Measurements from ENCODE around the gene PADI4. TPM values are rescaled to one million over a fixed set of nuclear protein-coding genes. Genes with fewer than 3 reads are reported as not detected.

Gene PADI4
- 0.10 TPM for polyA plus RNA-seq
- long read RNA-seq, donor 1 = 0 reads
- long read RNA-seq, donor 2 = 0 reads
- long read RNA-seq, donor 3 = 0 reads
- long read RNA-seq, donor 4 = 0 reads
- long read RNA-seq, donor 5 = 0 reads
- long read RNA-seq, donor 6 = 0 reads
- long read RNA-seq, donor 7 = 0 reads
- long read RNA-seq, donor 8 = 0 reads
- long read RNA-seq, donor 9 = 0 reads
- long read RNA-seq, donor 10 = 0 reads
- long read RNA-seq, donor 11 = 0 reads

GRCh38 chr1:17307946-17308345, at the start of gene PADI4:
Gene PADI4 (plus strand): TSS chr1:17308197. CDS start chr1:17308223, 26 bp downstream.
- Histone ChIP-seq H3K36me3 (ENCODE audit: control insufficient read depth, insufficient read depth, low read length) (no peaks in the 10 kb centered on the region), H3K9me3 (ENCODE audit: control insufficient read depth, low read depth, low read length) (no peaks in the 10 kb centered on the region), H3K27ac (ENCODE audit: low read length) (no peak within 1 kb of the TSS), H3K4me1 (ENCODE audit: control insufficient read depth, insufficient read depth, low read length) (peaks cover 9% of the 10 kb centered on the region), H3K27me3 (ENCODE audit: control insufficient read depth, insufficient read depth, low read length) (peaks cover 2% of the 10 kb centered on the region), H3K4me3 (ENCODE audit: low read length) (no peak within 1 kb of the TSS)
- DNase-seq = no peak
- WGBS (ENCODE audit: insufficient coverage, low lambda C conversion rate) = no CpG with 5 or more reads among the region's 8 CpGs

- Histone ChIP-seq H3K27ac (ENCODE audit: low read length) (no peak overlapping the region), H3K4me1 (ENCODE audit: control insufficient read depth, insufficient read depth, low read length) (no peaks in the 10 kb centered on the region), H3K27me3 (ENCODE audit: control insufficient read depth, insufficient read depth, low read length) (peaks cover 7% of the 10 kb centered on the region), H3K36me3 (ENCODE audit: control insufficient read depth, insufficient read depth, low read length) (no peaks in the 10 kb centered on the region), H3K9me3 (ENCODE audit: control insufficient read depth, low read depth, low read length) (no peaks in the 10 kb centered on the region), H3K4me3 (ENCODE audit: low read length) (no peak overlapping the region)
- DNase-seq = no peak
- no CpG with 5 or more reads among the region's 6 CpGs for WGBS (ENCODE audit: insufficient coverage, low lambda C conversion rate)
Measured at GRCh38 chr1:17258758-17259130, 49.3 kb upstream of the PADI4 start.

- H3K4me1 ChIP-seq (ENCODE audit: control insufficient read depth, insufficient read depth, low read length) = no peaks in the 10 kb centered on the region
- H3K27me3 ChIP-seq (ENCODE audit: control insufficient read depth, insufficient read depth, low read length) = peaks cover 7% of the 10 kb centered on the region
- no CpG with 5 or more reads among the region's 24 CpGs for WGBS (ENCODE audit: insufficient coverage, low lambda C conversion rate)
- no peak overlapping the region for H3K27ac ChIP-seq (ENCODE audit: low read length)
- H3K4me3 ChIP-seq (ENCODE audit: low read length) = no peak overlapping the region
- no peaks in the 10 kb centered on the region for H3K9me3 ChIP-seq (ENCODE audit: control insufficient read depth, low read depth, low read length)
- H3K36me3 ChIP-seq (ENCODE audit: control insufficient read depth, insufficient read depth, low read length) = no peaks in the 10 kb centered on the region
- DNase-seq = no peak
Measured at GRCh38 chr1:17259233-17259873, 48.6 kb upstream of the PADI4 start.

GRCh38 chr1:17260264-17260663, 47.7 kb upstream of the PADI4 start:
- no peak for DNase-seq
- no peaks in the 10 kb centered on the region for H3K4me1 ChIP-seq (ENCODE audit: control insufficient read depth, insufficient read depth, low read length)
- H3K27me3 ChIP-seq (ENCODE audit: control insufficient read depth, insufficient read depth, low read length) = peaks cover 7% of the 10 kb centered on the region
- no peak overlapping the region for H3K4me3 ChIP-seq (ENCODE audit: low read length)
- WGBS (ENCODE audit: insufficient coverage, low lambda C conversion rate) = no CpG with 5 or more reads among the region's 7 CpGs
- H3K36me3 ChIP-seq (ENCODE audit: control insufficient read depth, insufficient read depth, low read length) = no peaks in the 10 kb centered on the region
- no peak overlapping the region for H3K27ac ChIP-seq (ENCODE audit: low read length)
- no peaks in the 10 kb centered on the region for H3K9me3 ChIP-seq (ENCODE audit: control insufficient read depth, low read depth, low read length)

- no peaks in the 10 kb centered on the region for H3K4me1 ChIP-seq (ENCODE audit: control insufficient read depth, insufficient read depth, low read length)
- no peak overlapping the region for H3K4me3 ChIP-seq (ENCODE audit: low read length)
- H3K9me3 ChIP-seq (ENCODE audit: control insufficient read depth, low read depth, low read length) = no peaks in the 10 kb centered on the region
- WGBS (ENCODE audit: insufficient coverage, low lambda C conversion rate) = no CpG with 5 or more reads among the region's 5 CpGs
- no peak for DNase-seq
- H3K27me3 ChIP-seq (ENCODE audit: control insufficient read depth, insufficient read depth, low read length) = peaks cover 7% of the 10 kb centered on the region
- H3K36me3 ChIP-seq (ENCODE audit: control insufficient read depth, insufficient read depth, low read length) = no peaks in the 10 kb centered on the region
- no peak overlapping the region for H3K27ac ChIP-seq (ENCODE audit: low read length)
Measured at GRCh38 chr1:17260738-17261137, 47.3 kb upstream of the PADI4 start.

GRCh38 chr1:17263936-17264335, 44.1 kb upstream of the PADI4 start:
- DNase-seq = no peak
- H3K4me3 ChIP-seq (ENCODE audit: low read length) = no peak overlapping the region
- H3K27ac ChIP-seq (ENCODE audit: low read length) = no peak overlapping the region
- no peaks in the 10 kb centered on the region for H3K4me1 ChIP-seq (ENCODE audit: control insufficient read depth, insufficient read depth, low read length)
- H3K36me3 ChIP-seq (ENCODE audit: control insufficient read depth, insufficient read depth, low read length) = no peaks in the 10 kb centered on the region
- H3K27me3 ChIP-seq (ENCODE audit: control insufficient read depth, insufficient read depth, low read length) = peaks cover 4% of the 10 kb centered on the region
- H3K9me3 ChIP-seq (ENCODE audit: control insufficient read depth, low read depth, low read length) = no peaks in the 10 kb centered on the region

- Histone ChIP-seq H3K9me3 (ENCODE audit: control insufficient read depth, low read depth, low read length) (no peaks in the 10 kb centered on the region), H3K4me3 (ENCODE audit: low read length) (no peak overlapping the region), H3K36me3 (ENCODE audit: control insufficient read depth, insufficient read depth, low read length) (no peaks in the 10 kb centered on the region), H3K27ac (ENCODE audit: low read length) (no peak overlapping the region), H3K4me1 (ENCODE audit: control insufficient read depth, insufficient read depth, low read length) (no peaks in the 10 kb centered on the region), H3K27me3 (ENCODE audit: control insufficient read depth, insufficient read depth, low read length) (peaks cover 4% of the 10 kb centered on the region)
- no CpG with 5 or more reads among the region's 5 CpGs for WGBS (ENCODE audit: insufficient coverage, low lambda C conversion rate)
- no peak for DNase-seq
Measured at GRCh38 chr1:17264470-17264869, 43.5 kb upstream of the PADI4 start.

GRCh38 chr1:17265162-17265561, 42.8 kb upstream of the PADI4 start:
- Histone ChIP-seq H3K27me3 (ENCODE audit: control insufficient read depth, insufficient read depth, low read length) (peaks cover 4% of the 10 kb centered on the region), H3K9me3 (ENCODE audit: control insufficient read depth, low read depth, low read length) (no peaks in the 10 kb centered on the region), H3K4me1 (ENCODE audit: control insufficient read depth, insufficient read depth, low read length) (no peaks in the 10 kb centered on the region), H3K27ac (ENCODE audit: low read length) (no peak overlapping the region), H3K4me3 (ENCODE audit: low read length) (no peak overlapping the region), H3K36me3 (ENCODE audit: control insufficient read depth, insufficient read depth, low read length) (no peaks in the 10 kb centered on the region)
- no peak for DNase-seq
- WGBS (ENCODE audit: insufficient coverage, low lambda C conversion rate) = no CpG with 5 or more reads among the region's 2 CpGs

- no peaks in the 10 kb centered on the region for H3K36me3 ChIP-seq (ENCODE audit: control insufficient read depth, insufficient read depth, low read length)
- H3K4me3 ChIP-seq (ENCODE audit: low read length) = no peak overlapping the region
- 90% methylated on average over 2 of the region's 4 CpGs for whole genome bisulfite sequencing (ENCODE audit: insufficient coverage, low lambda C conversion rate)
- peaks cover 4% of the 10 kb centered on the region for H3K27me3 ChIP-seq (ENCODE audit: control insufficient read depth, insufficient read depth, low read length)
- H3K27ac ChIP-seq (ENCODE audit: low read length) = no peak overlapping the region
- DNase-seq = no peak
- no peaks in the 10 kb centered on the region for H3K9me3 ChIP-seq (ENCODE audit: control insufficient read depth, low read depth, low read length)
- H3K4me1 ChIP-seq (ENCODE audit: control insufficient read depth, insufficient read depth, low read length) = no peaks in the 10 kb centered on the region
Measured at GRCh38 chr1:17265950-17266349, 42.0 kb upstream of the PADI4 start.

GRCh38 chr1:17270891-17271765, 36.9 kb upstream of the PADI4 start:
- H3K36me3 ChIP-seq (ENCODE audit: control insufficient read depth, insufficient read depth, low read length) = no peaks in the 10 kb centered on the region
- DNase-seq = no peak
- no CpG with 5 or more reads among the region's 23 CpGs for WGBS (ENCODE audit: insufficient coverage, low lambda C conversion rate)
- no peaks in the 10 kb centered on the region for H3K27me3 ChIP-seq (ENCODE audit: control insufficient read depth, insufficient read depth, low read length)
- H3K4me1 ChIP-seq (ENCODE audit: control insufficient read depth, insufficient read depth, low read length) = peaks cover 7% of the 10 kb centered on the region
- no peak overlapping the region for H3K27ac ChIP-seq (ENCODE audit: low read length)
- no peaks in the 10 kb centered on the region for H3K9me3 ChIP-seq (ENCODE audit: control insufficient read depth, low read depth, low read length)
- H3K4me3 ChIP-seq (ENCODE audit: low read length) = no peak overlapping the region
